CD8-positive, alpha-beta memory T cell (primary cell): ENCODE results near the gene ST8SIA6. TPM values are rescaled to one million over a fixed set of nuclear protein-coding genes. Genes with fewer than 3 reads are reported as not detected.
A peak's percentile ranks its signal among the peaks of the same experiment; 100 is the strongest.
"Not testable (repeated sequence)": the region's sequence is repeated elsewhere in the genome, so short reads cannot be mapped to it uniquely, and the experiment has no call there.

ENCODE experiments used
- CTCF ChIA-PET: fragments of 350-600 bp; sonication (Branson Sonifier 250); formaldehyde crosslinking; loops from one replicate; lab custom pipeline; 2021; ENCODE audit warnings: antibody characterized with exemption; lab: Charles Lee
- POLR2A ChIA-PET: fragments of 350-600 bp; sonication (Branson Sonifier 250); formaldehyde crosslinking; loops from one replicate; lab custom pipeline; 2021; ENCODE audit warnings: antibody characterized with exemption; lab: Charles Lee
- DNase-seq, 5 donors: peaks; one replicate each; pipeline versions ENCODE4 v3.0.0 to v3.0.0-alpha.2; 2020 to 2022; ENCODE audit warnings: mixed read lengths in 1 of 5
- H3K27ac ChIP-seq: one replicate; pipeline ENCODE4 v1.7.0; 2013; ENCODE audit warnings: low read depth, mild to moderate bottlenecking, low read length, moderate library complexity
- H3K27me3 ChIP-seq: 2 replicates; pipeline ENCODE4 v1.7.0; 2013; ENCODE audit warnings: low read length, mild to moderate bottlenecking; ENCODE audit not compliant: insufficient read depth, poor library complexity, severe bottlenecking
- H3K36me3 ChIP-seq: 2 replicates; pipeline ENCODE4 v1.7.0; 2013; ENCODE audit warnings: mild to moderate bottlenecking, low read length, moderate library complexity; ENCODE audit not compliant: insufficient read depth
- H3K4me1 ChIP-seq: 2 replicates; pipeline ENCODE4 v1.7.0; 2013; ENCODE audit warnings: mild to moderate bottlenecking, low read length, moderate library complexity; ENCODE audit not compliant: insufficient read depth
- H3K4me3 ChIP-seq: 2 replicates; pipeline ENCODE4 v1.7.0; 2013; ENCODE audit warnings: mild to moderate bottlenecking, low read length
- H3K9me3 ChIP-seq: 2 replicates; pipeline ENCODE4 v1.7.0; 2013; ENCODE audit warnings: mild to moderate bottlenecking, low read length
- H3K27ac Mint-ChIP-seq, 8 donors: one replicate each; pipeline ENCODE4 v1.8.0; 2020 to 2021; ENCODE audit warnings: mixed read lengths in 8 of 8, mild to moderate bottlenecking in 6 of 8, inconsistent platforms in 3 of 8, moderate library complexity in 3 of 8
- H3K27me3 Mint-ChIP-seq, 2 donors: one replicate each; pipeline ENCODE4 v1.8.0; 2020 to 2021; ENCODE audit warnings: mixed read lengths in 2 of 2, mild to moderate bottlenecking in 1 of 2, moderate library complexity in 1 of 2
- H3K36me3 Mint-ChIP-seq, 3 donors: one replicate each; pipeline ENCODE4 v1.8.0; 2020 to 2021; ENCODE audit warnings: mixed read lengths in 3 of 3, inconsistent platforms in 1 of 3, mild to moderate bottlenecking in 1 of 3
- H3K4me1 Mint-ChIP-seq, 3 donors: one replicate each; pipeline ENCODE4 v1.8.0; 2020 to 2021; ENCODE audit warnings: mixed read lengths in 3 of 3, inconsistent platforms in 1 of 3, mild to moderate bottlenecking in 1 of 3
- H3K4me3 Mint-ChIP-seq, 7 donors: one replicate each; pipeline ENCODE4 v1.8.0; 2020 to 2021; ENCODE audit warnings: mixed read lengths in 7 of 7, mild to moderate bottlenecking in 6 of 7, moderate library complexity in 4 of 7, inconsistent platforms in 2 of 7
- H3K9me3 Mint-ChIP-seq, 5 donors: one replicate each; pipeline ENCODE4 v1.8.0; 2020 to 2022; ENCODE audit warnings: mixed read lengths in 5 of 5, mild to moderate bottlenecking in 3 of 5, moderate library complexity in 2 of 5, inconsistent platforms in 1 of 5
- polyA plus RNA-seq: library from polyadenylated mRNA; unstranded; fragments of 300-500 nt; fragmentation: Illumina TruSeq; gene quantifications from one replicate; pipeline ENCODE4 v1.2.3, GENCODE V29; 2021
- total RNA-seq, 2 experiments: library from RNA; stranded (reverse); gene quantifications; one replicate each; pipeline ENCODE4 v1.2.3, GENCODE V29; 2021

Gene ST8SIA6
- total and polyA plus RNA-seq, 3 experiments from 2014 or later = 1.9 TPM; not detected in 2

DNA sequence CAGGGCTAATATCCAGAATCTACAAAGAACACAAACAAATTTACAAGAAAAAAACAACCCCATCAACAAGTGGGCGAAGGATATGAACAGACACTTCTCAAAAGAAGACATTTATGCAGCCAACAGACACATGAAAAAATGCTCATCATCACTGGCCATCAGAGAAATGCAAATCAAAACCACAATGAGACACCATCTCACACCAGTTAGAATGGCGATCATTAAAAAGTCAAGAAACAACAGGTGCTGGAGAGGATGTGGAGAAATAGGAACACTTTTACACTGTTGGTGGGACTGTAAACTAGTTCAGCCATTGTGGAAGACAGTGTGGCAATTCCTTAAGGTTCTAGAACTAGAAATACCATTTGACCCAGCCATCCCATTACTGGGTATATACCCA is 52.4 kb downstream of the ST8SIA6 start:
- DNase-seq, H3K36me3 Mint-ChIP-seq, H3K4me3 ChIP-seq, H3K27ac ChIP-seq, H3K9me3 Mint-ChIP-seq, CTCF ChIA-PET, H3K27ac Mint-ChIP-seq, H3K4me1 ChIP-seq, H3K36me3 ChIP-seq, H3K27me3 ChIP-seq, H3K4me3 Mint-ChIP-seq, H3K9me3 ChIP-seq, POLR2A ChIA-PET, H3K4me1 Mint-ChIP-seq: not testable (repeated sequence)
- peaks cover 12 to 15% of the 10 kb centered on the region in 2 donors for H3K27me3 Mint-ChIP-seq

DNA sequence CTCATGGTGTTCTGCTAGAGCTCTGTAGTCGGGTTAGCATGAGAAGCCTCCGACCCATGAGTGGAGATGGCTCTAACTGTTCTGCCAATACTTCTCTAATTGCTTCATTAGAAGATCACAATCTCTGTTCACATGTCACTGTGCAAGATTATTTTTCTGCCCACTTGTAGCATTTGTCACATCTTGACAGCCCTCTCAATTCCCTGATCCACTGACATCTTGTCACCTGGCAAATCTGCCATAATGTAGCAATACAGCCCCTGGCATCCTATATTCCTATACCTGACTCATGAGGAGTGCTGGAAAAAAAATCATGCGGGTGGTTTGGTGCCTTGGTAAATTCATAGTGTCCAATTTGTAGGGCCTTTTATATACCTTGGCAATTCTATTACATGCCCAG is 58.4 kb downstream of the ST8SIA6 start:
- Mint-ChIP-seq H3K27ac (no peak overlapping the region), H3K4me1 (peaks cover 5 to 8% (median 7%) of the 10 kb centered on the region in 3 donors), H3K9me3 (no peaks in the 10 kb centered on the region), H3K36me3 (peaks cover 0 to 2% (median 0%) of the 10 kb centered on the region in 3 donors), H3K27me3 (peaks cover 20 to 47% of the 10 kb centered on the region in 2 donors), H3K4me3 (no peak overlapping the region)
- H3K27ac ChIP-seq = no peak overlapping the region
- no peaks in the 10 kb centered on the region for H3K36me3 ChIP-seq
- ChIA-PET CTCF (interaction anchor here (0.9 kb wide), 1 partner anchor 11 kb away, joined by 3 read pairs; no protein-coding TSS in a partner anchor), POLR2A (no interaction called here)
- no peaks in the 10 kb centered on the region for H3K9me3 ChIP-seq
- no peak for DNase-seq
- H3K27me3 ChIP-seq = no peaks in the 10 kb centered on the region
- H3K4me1 ChIP-seq = no peaks in the 10 kb centered on the region
- H3K4me3 ChIP-seq = no peak overlapping the region

DNA sequence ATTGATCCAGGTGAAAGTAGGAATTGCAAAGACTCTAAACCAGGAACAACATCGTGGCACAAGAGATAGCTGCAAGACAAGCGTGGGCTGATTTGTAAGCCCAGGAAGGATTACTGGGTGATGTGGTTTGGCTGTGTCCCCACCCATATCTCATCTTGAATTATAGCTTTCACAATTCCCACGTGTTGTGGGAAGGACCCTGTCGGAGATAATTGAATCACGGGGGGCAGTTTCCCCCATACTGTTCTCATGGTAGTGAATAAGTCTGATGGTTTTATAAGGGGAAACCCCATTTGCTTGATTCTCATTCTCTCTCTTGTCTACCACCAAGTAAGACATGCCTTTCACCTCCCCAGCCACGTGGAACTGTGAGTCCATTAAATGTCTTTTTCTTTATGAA is 59.5 kb downstream of the ST8SIA6 start:
- Histone ChIP-seq H3K4me1 (no peaks in the 10 kb centered on the region), H3K27ac (no peak overlapping the region), H3K36me3 (no peaks in the 10 kb centered on the region), H3K27me3 (no peaks in the 10 kb centered on the region), H3K4me3 (no peak overlapping the region), H3K9me3 (no peaks in the 10 kb centered on the region)
- no peak for DNase-seq
- Mint-ChIP-seq H3K9me3 (no peaks in the 10 kb centered on the region), H3K4me1 (peaks cover 5 to 8% (median 7%) of the 10 kb centered on the region in 3 donors), H3K4me3 (no peak overlapping the region), H3K27me3 (peaks cover 20 to 47% of the 10 kb centered on the region in 2 donors), H3K36me3 (peaks cover 0 to 2% (median 0%) of the 10 kb centered on the region in 3 donors), H3K27ac (peak overlapping the region in 1 of 8 donors; percentile 3)
- CTCF ChIA-PET = no interaction called here
- POLR2A ChIA-PET = no interaction called here

DNA sequence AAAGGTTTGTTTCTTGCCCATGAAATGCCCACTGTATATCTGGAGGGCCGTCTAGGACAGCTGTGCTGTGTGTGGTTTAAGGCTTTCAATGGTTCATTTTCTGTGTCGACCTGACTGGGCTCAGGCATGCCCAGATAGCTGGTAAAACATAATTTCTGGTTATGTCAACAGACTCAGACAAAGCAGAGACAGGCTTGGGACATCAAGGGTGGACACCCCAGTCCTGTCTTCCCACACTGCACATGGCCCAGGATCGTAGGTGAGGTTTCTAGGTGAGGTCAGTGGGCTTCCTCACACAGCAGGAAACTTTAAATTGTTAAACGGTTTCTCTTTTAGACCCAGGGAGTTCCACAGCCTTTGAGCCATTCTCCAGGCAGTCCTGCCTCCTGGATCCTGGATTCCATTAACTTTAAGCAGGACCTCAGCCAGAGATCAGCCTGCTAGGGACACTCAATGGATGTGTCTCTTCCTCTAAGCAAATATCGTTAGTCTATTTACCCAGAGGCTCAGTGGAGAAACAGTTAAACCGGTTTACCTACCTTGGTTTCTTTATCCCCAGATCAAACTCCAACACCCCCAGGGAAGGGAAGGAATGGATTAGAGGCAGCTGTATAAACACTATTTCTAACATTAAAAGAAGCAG is 66.4 kb downstream of the ST8SIA6 start:
- ChIA-PET CTCF (no interaction called here), POLR2A (no interaction called here)
- no peaks in the 10 kb centered on the region for H3K4me1 ChIP-seq
- H3K4me3 Mint-ChIP-seq = no peak overlapping the region
- no peaks in the 10 kb centered on the region for H3K9me3 Mint-ChIP-seq
- no peaks in the 10 kb centered on the region for H3K4me1 Mint-ChIP-seq
- H3K36me3 Mint-ChIP-seq = no peaks in the 10 kb centered on the region
- no peak overlapping the region for H3K27ac ChIP-seq
- H3K9me3 ChIP-seq = no peaks in the 10 kb centered on the region
- peaks cover 0 to 12% of the 10 kb centered on the region in 2 donors for H3K27me3 Mint-ChIP-seq
- no peaks in the 10 kb centered on the region for H3K36me3 ChIP-seq
- no peak overlapping the region for H3K4me3 ChIP-seq
- DNase-seq = no peak
- no peaks in the 10 kb centered on the region for H3K27me3 ChIP-seq
- H3K27ac Mint-ChIP-seq = no peak overlapping the region

DNA sequence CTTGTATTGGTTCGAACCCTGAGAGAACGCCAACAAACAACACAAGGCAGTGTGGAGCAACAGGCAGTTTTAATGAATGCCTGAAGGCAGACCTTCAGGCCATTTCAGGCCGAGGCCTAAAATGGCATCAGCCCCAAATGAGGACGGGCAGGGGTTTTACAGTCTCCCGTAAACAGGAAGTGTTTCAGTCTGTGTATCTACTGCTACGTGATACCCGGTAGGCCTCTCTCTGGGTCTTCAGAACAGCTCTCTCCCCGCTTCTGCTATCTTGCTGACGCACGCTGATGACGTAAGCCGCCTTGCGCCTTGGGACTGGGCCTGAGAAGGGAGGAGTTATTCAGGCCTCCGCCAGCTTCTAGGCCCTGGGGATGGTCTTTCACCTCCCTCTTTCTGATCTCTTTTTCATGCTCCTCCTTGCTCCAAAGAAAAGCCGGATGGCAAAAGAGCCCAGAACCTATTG is 67.7 kb downstream of the ST8SIA6 start:
- no peak overlapping the region for H3K27ac Mint-ChIP-seq
- no peaks in the 10 kb centered on the region for H3K9me3 Mint-ChIP-seq
- ChIA-PET POLR2A (no interaction called here), CTCF (interaction anchor here (1.6 kb wide), 1 partner anchor 10 kb away, joined by 3 read pairs; no protein-coding TSS in a partner anchor)
- H3K4me1 Mint-ChIP-seq = no peaks in the 10 kb centered on the region
- DNase-seq = no peak
- H3K4me3 ChIP-seq = no peak overlapping the region
- H3K36me3 Mint-ChIP-seq = no peaks in the 10 kb centered on the region
- no peaks in the 10 kb centered on the region for H3K27me3 ChIP-seq
- H3K27me3 Mint-ChIP-seq = peaks cover 0 to 2% of the 10 kb centered on the region in 2 donors
- no peaks in the 10 kb centered on the region for H3K9me3 ChIP-seq
- H3K4me3 Mint-ChIP-seq = no peak overlapping the region
- H3K36me3 ChIP-seq = no peaks in the 10 kb centered on the region
- H3K27ac ChIP-seq = no peak overlapping the region
- H3K4me1 ChIP-seq = no peaks in the 10 kb centered on the region

DNA sequence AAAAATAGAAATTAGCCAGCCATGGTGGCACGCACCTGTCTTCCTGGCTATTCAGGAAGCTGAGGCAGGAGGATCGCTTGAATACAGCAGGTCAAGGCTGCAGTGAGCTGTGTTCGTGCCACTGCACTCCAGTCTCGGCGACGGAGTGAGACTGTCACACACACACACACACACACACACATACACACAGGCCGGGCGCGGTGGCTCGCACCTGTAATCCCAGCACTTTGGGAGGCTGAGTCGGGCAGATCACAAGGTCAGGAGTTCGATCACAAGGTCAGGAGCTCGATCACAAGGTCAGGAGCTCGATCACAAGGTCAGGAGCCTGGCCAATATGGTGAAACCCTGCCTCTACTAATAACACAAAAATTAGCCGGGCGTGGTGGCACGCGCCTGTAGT is 68.4 kb downstream of the ST8SIA6 start:
- POLR2A ChIA-PET = no interaction called here
- Histone ChIP-seq H3K4me3 (no peak overlapping the region), H3K27ac (no peak overlapping the region), H3K9me3 (no peaks in the 10 kb centered on the region), H3K4me1 (no peaks in the 10 kb centered on the region), H3K27me3 (no peaks in the 10 kb centered on the region), H3K36me3 (no peaks in the 10 kb centered on the region)
- CTCF ChIA-PET = interaction anchor here (1.6 kb wide), 1 partner anchor 10 kb away, joined by 3 read pairs; no protein-coding TSS in a partner anchor
- H3K27me3 Mint-ChIP-seq = no peaks in the 10 kb centered on the region
- H3K9me3 Mint-ChIP-seq = no peaks in the 10 kb centered on the region
- H3K27ac Mint-ChIP-seq = no peak overlapping the region
- no peaks in the 10 kb centered on the region for H3K4me1 Mint-ChIP-seq
- no peaks in the 10 kb centered on the region for H3K36me3 Mint-ChIP-seq
- DNase-seq = no peak
- no peak overlapping the region for H3K4me3 Mint-ChIP-seq

DNA sequence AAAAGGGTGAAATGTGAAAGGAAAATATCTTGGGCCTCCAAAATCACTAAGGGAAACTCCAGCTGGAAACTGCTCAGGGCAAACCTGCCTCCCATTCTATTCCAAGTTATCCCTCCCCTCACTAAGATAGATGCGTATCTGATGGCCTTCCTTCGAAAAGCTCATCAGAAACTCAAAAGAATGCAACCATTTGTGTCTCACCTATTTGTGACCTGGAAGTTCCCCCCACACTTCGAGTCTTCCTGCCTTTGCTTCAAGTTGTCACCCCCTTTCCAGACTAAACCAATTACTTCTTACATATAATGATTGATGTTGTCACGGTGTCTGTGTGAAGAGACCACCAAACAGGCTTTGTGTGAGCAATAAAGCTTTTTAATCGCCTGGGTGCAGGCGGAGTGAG is 69.3 kb downstream of the ST8SIA6 start:
- no peak for DNase-seq
- Histone ChIP-seq H3K27ac (no peak overlapping the region), H3K9me3 (no peaks in the 10 kb centered on the region), H3K4me1 (no peaks in the 10 kb centered on the region), H3K36me3 (no peaks in the 10 kb centered on the region), H3K27me3 (no peaks in the 10 kb centered on the region), H3K4me3 (no peak overlapping the region)
- ChIA-PET CTCF (no interaction called here), POLR2A (no interaction called here)
- Mint-ChIP-seq H3K27ac (no peak overlapping the region), H3K9me3 (no peaks in the 10 kb centered on the region), H3K36me3 (no peaks in the 10 kb centered on the region), H3K4me3 (no peak overlapping the region), H3K27me3 (no peaks in the 10 kb centered on the region), H3K4me1 (no peaks in the 10 kb centered on the region)

DNA sequence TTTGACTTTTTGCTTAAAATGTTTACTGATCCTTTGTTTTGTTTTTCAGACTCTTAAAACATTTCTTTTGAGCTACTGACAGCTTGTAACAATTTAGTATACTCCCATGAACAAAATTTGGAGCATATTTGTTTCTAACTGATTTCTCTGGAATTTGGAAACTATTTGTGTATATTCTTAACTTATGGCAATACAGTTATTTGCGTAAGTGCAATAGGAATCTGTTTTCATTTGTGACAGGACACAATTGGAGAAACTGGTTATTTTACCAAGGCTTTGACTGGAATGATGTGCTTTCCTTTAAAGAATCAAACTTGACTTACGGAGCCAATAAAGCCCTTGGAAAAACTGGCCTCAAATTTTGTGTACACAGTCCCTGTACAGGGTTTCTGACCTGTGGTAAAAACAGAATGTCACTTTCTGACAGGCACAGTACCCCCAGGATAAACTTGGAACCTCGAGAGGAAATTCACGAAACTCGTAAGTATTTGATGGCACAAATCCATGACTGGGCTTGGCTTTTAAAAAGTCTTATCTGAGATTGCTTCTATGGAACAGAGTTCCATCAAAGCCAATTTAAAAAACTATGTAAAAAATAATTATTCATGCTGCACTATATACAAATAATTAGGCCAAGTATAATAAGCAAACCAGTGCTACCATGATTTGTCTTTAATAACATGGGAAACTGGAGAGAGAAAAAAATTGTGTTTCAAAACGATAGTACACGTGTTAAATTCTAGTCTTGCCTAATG is 70.4 kb downstream of the ST8SIA6 start:
- Mint-ChIP-seq H3K27ac (peak overlapping the region in 1 of 8 donors; percentile 29), H3K9me3 (no peaks in the 10 kb centered on the region), H3K27me3 (peaks cover 0 to 1% of the 10 kb centered on the region in 2 donors), H3K36me3 (no peaks in the 10 kb centered on the region), H3K4me3 (no peak overlapping the region), H3K4me1 (no peaks in the 10 kb centered on the region)
- H3K27ac ChIP-seq = no peak overlapping the region
- no peak overlapping the region for H3K4me3 ChIP-seq
- no peak for DNase-seq
- CTCF ChIA-PET = no interaction called here
- no peaks in the 10 kb centered on the region for H3K36me3 ChIP-seq
- H3K4me1 ChIP-seq = no peaks in the 10 kb centered on the region
- no peaks in the 10 kb centered on the region for H3K27me3 ChIP-seq
- H3K9me3 ChIP-seq = no peaks in the 10 kb centered on the region
- POLR2A ChIA-PET = no interaction called here
